Choroid plexus epithelial cell (primary cell): ENCODE results near the gene OPA3.
"Not testable (repeated sequence)": the region's sequence is repeated elsewhere in the genome, so short reads cannot be mapped to it uniquely, and the experiment has no call there.

Experiments used
- DNase-seq: peaks from one replicate; pipeline ENCODE4 v3.0.0-alpha.2; 2010; ENCODE audit warnings: low read depth
- H3K4me3 ChIP-seq: 2 replicates; pipeline ENCODE4 v1.5.1; 2011; ENCODE audit warnings: low read depth, mild to moderate bottlenecking, control low read depth, low read length, moderate library complexity
- CTCF ChIP-seq: conservative IDR thresholded peaks from 2 replicates; pipeline ENCODE4 v1.5.1; 2011; ENCODE audit warnings: low read depth, mild to moderate bottlenecking, control low read depth, inconsistent platforms, low read length, moderate library complexity

OPA3 gene

GRCh38 chr19:45621389-45621788 lies 36.8 kb upstream of the OPA3 start:
- TF ChIP-seq CTCF = no peak
- no peak for DNase-seq
- H3K4me3 ChIP-seq = no peak overlapping the region

GRCh38 chr19:45616704-45617017 lies 32.1 kb upstream of the OPA3 start:
- no peak for DNase-seq
- H3K4me3 ChIP-seq = no peak overlapping the region
- no peak for TF ChIP-seq CTCF

GRCh38 chr19:45615795-45616703 lies 31.4 kb upstream of the OPA3 start:
- peak; percentile 95 for DNase-seq
- no peak for TF ChIP-seq CTCF
- H3K4me3 ChIP-seq = no peak overlapping the region

GRCh38 chr19:45615056-45615455 lies 30.5 kb upstream of the OPA3 start:
- H3K4me3 ChIP-seq, DNase-seq: not testable (repeated sequence)

GRCh38 chr19:45613926-45614725 lies 29.5 kb upstream of the OPA3 start:
- no peak overlapping the region for H3K4me3 ChIP-seq
- DNase-seq = peak; percentile 96
- no peak for TF ChIP-seq CTCF

- DNase-seq = no peak
Measured at GRCh38 chr19:45608948-45609347, 24.3 kb upstream of the OPA3 start.

More at GRCh38 chr19:45608948-45609347, 24.3 kb upstream of the OPA3 start:
- H3K4me3 ChIP-seq = no peak overlapping the region
- no peak for TF ChIP-seq CTCF
